ENCODE measurements around the gene AFTPH.

Gene AFTPH

GRCh38 chr2:64606479-64607363, 82.6 kb downstream of the AFTPH start:
- CTCF ChIA-PET, result interaction anchor here (1.2 to 1.8 kb wide), 3 partner anchors 11 to 253 kb away, joined by 3 to 5 read pairs (median 5); no protein-coding TSS in a partner anchor
- Histone ChIP-seq H3K4me1 (ENCODE audit: control insufficient read depth, insufficient read depth, low read length) (no peaks in the 10 kb centered on the region; the same call in 1 of the 2 replicates), H3K9me3 (ENCODE audit: control insufficient read depth, insufficient read depth, low read depth, low read length) (no peaks in the 10 kb centered on the region), H3K27ac (ENCODE audit: extremely low read depth, low read depth, low read length) (no peak overlapping the region), H3K36me3 (ENCODE audit: control insufficient read depth in 2 of 2, insufficient read depth in 1 of 2, low read length in 2 of 2) (no peaks in the 10 kb centered on the region), H3K4me3 (ENCODE audit: low read depth, low read length) (no peak overlapping the region)
- POLR2A ChIA-PET, result interaction anchor here (1.4 kb wide), 1 partner anchor 47 kb away, joined by 4 read pairs; the partner anchor contains the start of gene SERTAD2
- TF ChIP-seq ZNF266 (tag by site-specific recombination; IDR thresholded peaks at IDR 0.05; ENCODE audit: low read depth) (no peak), ZBTB48 (tag by site-specific recombination; IDR thresholded peaks at IDR 0.05) (0 out of 2 replicates have a peak, but pooled peaks have one; percentile 33), PRDM2 (tag by site-specific recombination; IDR thresholded peaks at IDR 0.05; ENCODE audit: borderline replicate concordance) (no peak), ZNF394 (tag by site-specific recombination; IDR thresholded peaks at IDR 0.05; ENCODE audit: borderline replicate concordance) (no peak), ZBTB7A (tag by site-specific recombination; IDR thresholded peaks at IDR 0.05; ENCODE audit: low read depth) (no peak), ZNF544 (tag by site-specific recombination; IDR thresholded peaks at IDR 0.05) (no peak), ZIC2 (tag by site-specific recombination; IDR thresholded peaks at IDR 0.05) (peak; percentile 69), GLIS1 (tag by site-specific recombination; IDR thresholded peaks at IDR 0.05) (0 out of 2 replicates have a peak, but pooled peaks have one; percentile 9), ZBTB17 (tag by site-specific recombination; IDR thresholded peaks at IDR 0.05) (0 out of 2 replicates have a peak, but pooled peaks have one; percentile 7), ZBTB44 (tag by site-specific recombination; IDR thresholded peaks at IDR 0.05) (no peak), ZNF335 (tag by site-specific recombination; conservative IDR thresholded peaks at IDR 0.05) (peak; percentile 59)

GRCh38 chr2:64607381-64608304, 83.5 kb downstream of the AFTPH start:
- no peak overlapping the region for H3K4me3 ChIP-seq (ENCODE audit: low read depth, low read length)
- POLR2A ChIA-PET, result interaction anchor here (1.4 kb wide), 1 partner anchor 46 kb away, joined by 4 read pairs; the partner anchor contains the start of gene SERTAD2
- no peak for TF ChIP-seq ZSCAN30 (tag by site-specific recombination; IDR thresholded peaks at IDR 0.05)
- TF ChIP-seq SETDB1 (IDR thresholded peaks at IDR 0.05; ENCODE audit: insufficient read length, low read length), result no peak
- no peak for TF ChIP-seq ZNF639 (tag by site-specific recombination; IDR thresholded peaks at IDR 0.05)
- no peak for TF ChIP-seq ZFP41 (tag by site-specific recombination; IDR thresholded peaks at IDR 0.05; ENCODE audit: borderline replicate concordance)
- no peak for TF ChIP-seq ZNF394 (tag by site-specific recombination; IDR thresholded peaks at IDR 0.05; ENCODE audit: borderline replicate concordance)
- CTCF ChIA-PET, result interaction anchor here (0.6 to 1.8 kb wide), 3 partner anchors 38 to 253 kb away, joined by 3 to 5 read pairs (median 3); no protein-coding TSS in a partner anchor
- H3K36me3 ChIP-seq (ENCODE audit: control insufficient read depth in 2 of 2, insufficient read depth in 1 of 2, low read length in 2 of 2), result no peaks in the 10 kb centered on the region
- H3K9me3 ChIP-seq (ENCODE audit: control insufficient read depth, insufficient read depth, low read depth, low read length), result no peaks in the 10 kb centered on the region
- H3K4me1 ChIP-seq (ENCODE audit: control insufficient read depth, insufficient read depth, low read length), result no peaks in the 10 kb centered on the region
- H3K27ac ChIP-seq (ENCODE audit: extremely low read depth, low read depth, low read length), result no peak overlapping the region
